Measurements from ENCODE around the gene EEA1.

DNA sequence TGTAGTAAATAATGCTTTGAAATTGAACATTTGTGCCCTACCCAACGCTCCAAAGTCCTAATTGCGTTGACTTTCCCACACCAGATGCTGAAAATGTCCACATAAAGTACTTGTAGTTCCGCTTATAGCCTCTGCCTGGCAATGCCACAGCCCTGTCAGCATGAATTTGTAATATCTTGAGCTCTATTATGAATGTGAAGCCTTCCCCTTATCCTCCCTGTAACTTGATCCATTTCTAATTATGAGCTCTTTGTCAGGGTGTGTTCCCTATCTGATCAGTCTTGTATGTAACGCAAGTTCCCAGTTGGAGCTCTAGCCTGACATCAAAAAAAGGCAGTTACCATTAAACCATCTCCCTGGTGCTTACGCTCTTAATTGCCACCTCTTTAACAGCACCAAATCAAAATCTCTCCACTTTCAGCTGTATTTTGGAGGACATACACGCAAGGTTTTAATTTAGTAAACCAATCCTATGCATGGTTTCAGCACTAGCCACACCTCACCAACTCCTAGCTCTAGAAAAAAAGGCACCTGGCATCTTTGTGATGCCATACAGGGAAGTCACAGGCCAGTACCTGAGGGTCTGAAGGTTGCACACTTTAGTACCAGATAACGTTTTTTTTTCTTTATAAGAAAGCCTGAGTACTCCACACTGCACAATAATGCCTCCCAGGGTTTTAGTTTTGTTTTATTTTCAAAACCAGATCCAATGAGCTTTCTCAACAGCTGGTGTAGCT lies 69.3 kb downstream of the EEA1 start:
- TF ChIP-seq CTCF (conservative IDR thresholded peaks at IDR 0.05 in 1 of 2, IDR thresholded peaks at IDR 0.05 in 1 of 2; ENCODE audit: low read depth in 1 of 2, low read length in 2 of 2) (no peak), EZH2 (IDR thresholded peaks at IDR 0.05; ENCODE audit: low read length, missing control alignments) (no peak)
